Muscle of leg (tissue), 11 donors: ENCODE measurements around the gene CDHR4. TPM values are rescaled to one million over a fixed set of nuclear protein-coding genes. Genes with fewer than 3 reads are reported as not detected.
"Not testable (repeated sequence)": the region's sequence is repeated elsewhere in the genome, so short reads cannot be mapped to it uniquely, and the experiment has no call there.

ENCODE experiments used
- DNase-seq: peaks from one replicate; pipeline ENCODE4 v3.0.0; 2013
- H3K27ac ChIP-seq: one replicate; pipeline ENCODE4 v1.5.1; 2013; ENCODE audit warnings: mild to moderate bottlenecking, low read length, control low read depth
- H3K27me3 ChIP-seq: one replicate; pipeline ENCODE4 v1.6.1; 2013; ENCODE audit warnings: low read length; ENCODE audit not compliant: control insufficient read depth, insufficient read depth
- H3K36me3 ChIP-seq: one replicate; pipeline ENCODE4 v1.6.1; 2013; ENCODE audit warnings: low read length; ENCODE audit not compliant: control insufficient read depth, insufficient read depth
- H3K4me1 ChIP-seq: one replicate; pipeline ENCODE4 v1.6.1; 2013; ENCODE audit warnings: low read length; ENCODE audit not compliant: control insufficient read depth, insufficient read depth
- H3K4me3 ChIP-seq: one replicate; pipeline ENCODE4 v1.5.1; 2013; ENCODE audit warnings: low read length, control low read depth
- H3K9me3 ChIP-seq: replicated peaks from 2 replicates; pipeline ENCODE4 v1.6.1; 2013; ENCODE audit warnings: low read depth, low read length; ENCODE audit not compliant: control insufficient read depth
- WGBS: methylation state at CpG from one replicate; pipeline ENCODE4 v1.1.5; 2013; ENCODE audit warnings: missing lambda C conversion rate; ENCODE audit not compliant: insufficient coverage; 5-methylcytosine and 5-hydroxymethylcytosine counted together
- polyA plus RNA-seq, 8 donors: library from polyadenylated mRNA; unstranded; fragments of 120-200 nt; gene quantifications; one replicate each; pipeline versions ENCODE4 v1.2.1 to v1.2.3, GENCODE V29; 2013; ENCODE audit warnings: inconsistent platforms in 1 of 8, low replicate concordance in 1 of 8; ENCODE audit not compliant: insufficient read length in 8 of 8, insufficient read depth in 1 of 8
- total RNA-seq: library from RNA; stranded (reverse); fragments of 120-200 nt; gene quantifications from one replicate; pipeline ENCODE4 v1.2.4, GENCODE V29; 2013

CDHR4 gene
- total and polyA plus RNA-seq, 9 donors, result 0.06 to 0.52 (median 0.15) TPM; not detected in 3

DNA sequence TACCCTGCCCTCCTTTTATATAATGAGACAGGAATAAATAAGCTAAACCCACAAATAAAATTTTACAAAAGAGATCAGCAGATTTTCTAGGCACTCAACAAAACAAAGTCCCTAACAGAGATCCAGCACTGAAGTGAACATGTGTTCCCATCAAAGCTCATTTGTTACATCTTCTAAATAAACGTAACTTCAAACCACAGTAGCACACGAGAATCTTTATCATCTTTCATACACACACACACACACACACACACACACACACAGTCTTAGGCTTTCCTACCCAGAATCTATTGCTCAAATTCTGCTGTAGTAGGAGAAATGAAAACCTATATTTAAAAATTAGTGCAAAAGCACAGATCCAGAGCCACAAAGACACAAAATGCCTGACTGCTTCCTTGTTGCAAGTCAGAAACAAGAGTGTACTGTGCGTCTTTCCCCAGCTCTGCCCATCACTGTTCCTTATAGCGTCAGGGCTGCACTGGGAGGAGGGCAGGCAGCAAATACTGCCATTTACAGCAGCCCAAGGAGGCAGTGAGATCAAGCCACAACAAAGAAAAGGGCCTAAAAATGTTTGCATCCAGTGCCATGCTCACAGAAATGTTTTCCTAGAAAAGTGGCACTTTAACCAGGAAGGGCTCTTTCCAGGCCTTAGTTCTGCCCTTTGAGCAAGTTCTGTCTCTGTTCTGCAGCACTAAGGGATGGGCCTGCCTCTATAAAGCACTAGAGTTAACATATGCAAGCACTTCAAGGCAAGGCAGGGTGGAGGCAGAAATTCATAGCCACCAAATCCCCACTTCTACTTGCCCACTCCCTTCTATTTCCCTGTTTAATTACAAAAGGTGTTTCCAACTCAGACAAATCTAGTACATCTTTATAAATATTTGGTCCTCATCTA, 19.3 kb downstream of the CDHR4 start:
- H3K36me3 ChIP-seq, result peaks cover 21% of the 10 kb centered on the region
- WGBS, result 95% methylated on average over 2 of the region's 4 CpGs
- no peaks in the 10 kb centered on the region for H3K27me3 ChIP-seq
- no peak overlapping the region for H3K27ac ChIP-seq
- H3K9me3 ChIP-seq, result no peaks in the 10 kb centered on the region
- no peak overlapping the region for H3K4me3 ChIP-seq
- DNase-seq, result no peak
- H3K4me1 ChIP-seq, result peaks cover 8% of the 10 kb centered on the region

DNA sequence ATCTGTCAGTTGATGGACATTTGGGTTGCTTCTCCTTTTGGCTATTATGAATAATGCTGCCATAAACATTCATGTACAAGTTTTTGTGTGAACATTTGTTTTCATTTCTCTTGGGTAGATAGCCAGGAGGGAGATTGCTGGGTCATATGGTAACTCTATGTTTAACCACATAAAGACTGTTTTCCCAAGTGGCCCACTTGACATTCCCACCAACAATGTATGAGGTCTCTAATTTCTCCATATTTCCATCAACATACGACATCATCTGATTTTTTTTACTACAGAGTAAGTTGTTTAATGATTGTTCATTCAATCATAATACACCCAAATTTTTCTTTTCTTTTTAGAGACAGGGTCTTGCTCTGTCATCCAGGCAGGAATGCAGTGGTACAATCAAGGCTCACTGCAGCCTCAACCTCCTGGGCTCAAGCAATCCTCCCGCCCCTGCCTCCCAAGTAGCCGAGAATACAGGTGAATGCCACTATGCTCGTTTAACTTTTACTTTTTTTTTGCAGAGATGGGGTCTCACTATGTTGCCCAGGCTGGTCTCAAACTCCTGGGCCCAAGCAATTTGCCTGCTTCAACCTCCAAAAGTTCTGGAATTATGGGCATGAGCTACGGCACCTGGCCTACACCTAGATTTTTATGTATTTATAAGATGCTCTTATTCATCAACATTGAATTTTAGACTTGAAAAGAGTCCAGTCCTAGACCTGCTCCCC, 20.2 kb downstream of the CDHR4 start:
- Histone ChIP-seq H3K27ac (no peak overlapping the region), H3K36me3 (peaks cover 19% of the 10 kb centered on the region), H3K9me3 (no peaks in the 10 kb centered on the region), H3K4me3 (no peak overlapping the region), H3K4me1 (peaks cover 3% of the 10 kb centered on the region), H3K27me3 (no peaks in the 10 kb centered on the region)
- 92% methylated on average over 3 of the region's 5 CpGs for WGBS
- no peak for DNase-seq

DNA sequence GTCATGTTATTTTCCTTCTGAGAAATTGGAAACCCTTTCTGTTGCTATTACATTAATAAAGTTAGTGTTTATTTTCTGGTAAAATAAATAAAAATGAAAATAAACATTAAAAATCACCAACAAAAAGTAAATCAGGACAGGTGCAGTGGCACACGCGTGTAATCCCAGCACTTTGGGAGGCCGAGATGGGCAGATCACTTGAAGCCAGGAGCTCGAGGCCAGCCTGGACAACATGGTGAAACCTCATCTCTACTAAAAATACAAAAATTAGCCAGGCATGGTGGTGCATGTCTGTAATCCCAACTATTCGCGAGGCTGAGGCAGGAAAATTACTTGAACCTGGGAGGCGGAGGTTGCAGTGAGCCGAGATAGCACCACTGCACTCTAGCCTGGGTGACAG, 23.6 kb downstream of the CDHR4 start:
- WGBS, result 83% methylated on average over 7 of the region's 8 CpGs
- DNase-seq, result not testable (repeated sequence)

DNA sequence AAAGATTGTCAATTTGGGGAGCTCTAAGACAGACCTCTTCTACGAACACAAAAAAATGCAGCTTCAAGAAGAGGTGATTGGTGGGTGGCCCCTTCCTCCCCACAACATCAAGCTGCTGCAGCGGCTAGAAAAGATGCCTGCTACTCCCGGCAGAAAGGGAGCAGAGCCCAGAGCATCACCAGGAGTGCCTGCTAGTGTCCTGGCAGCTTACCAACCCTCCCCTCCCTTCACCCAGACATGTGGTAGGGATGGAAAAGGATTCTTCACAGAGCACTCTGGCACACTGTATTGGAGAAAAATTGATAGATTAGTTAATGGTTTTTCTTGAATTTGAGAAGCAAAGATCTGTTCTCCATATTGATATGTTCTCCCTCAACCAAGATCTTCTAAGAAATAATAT, 24.1 kb downstream of the CDHR4 start:
- H3K27me3 ChIP-seq, result no peaks in the 10 kb centered on the region
- no CpG with 5 or more reads among the region's 3 CpGs for WGBS
- peaks cover 3% of the 10 kb centered on the region for H3K36me3 ChIP-seq
- no peak for DNase-seq
- H3K27ac ChIP-seq, result no peak overlapping the region
- H3K4me3 ChIP-seq, result no peak overlapping the region
- H3K9me3 ChIP-seq, result no peaks in the 10 kb centered on the region
- H3K4me1 ChIP-seq, result no peaks in the 10 kb centered on the region

More for the DNA sequence above, 23.6 kb downstream of the CDHR4 start:
- not testable (repeated sequence) for H3K36me3 ChIP-seq, H3K4me3 ChIP-seq, H3K9me3 ChIP-seq, H3K27me3 ChIP-seq, H3K4me1 ChIP-seq, H3K27ac ChIP-seq

DNA sequence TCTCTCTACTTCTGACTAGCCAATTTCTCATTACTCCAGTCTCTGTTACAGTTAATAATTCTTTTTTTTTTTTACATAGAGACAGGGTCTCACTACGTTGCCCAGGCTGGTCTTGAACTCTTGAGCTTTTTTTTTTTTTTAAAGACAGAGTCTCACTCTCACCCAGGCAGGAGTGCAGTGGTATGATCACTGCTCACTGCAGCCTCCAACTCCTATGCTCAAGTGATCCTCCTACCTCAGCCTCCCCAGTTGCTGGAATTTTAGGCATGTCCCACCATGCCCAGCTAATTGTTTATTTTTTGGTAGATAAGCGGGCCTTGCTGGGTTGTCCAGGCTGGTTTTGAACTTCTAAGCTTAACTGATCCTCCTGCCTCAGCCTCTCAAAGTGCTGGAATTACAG, 27.0 kb downstream of the CDHR4 start:
- no peak overlapping the region for H3K4me3 ChIP-seq
- H3K4me1 ChIP-seq, result no peaks in the 10 kb centered on the region
- no peaks in the 10 kb centered on the region for H3K9me3 ChIP-seq
- DNase-seq, result no peak
- H3K27me3 ChIP-seq, result no peaks in the 10 kb centered on the region
- no peak overlapping the region for H3K27ac ChIP-seq
- no CpG with 5 or more reads among the region's 2 CpGs for WGBS
- peaks cover 7% of the 10 kb centered on the region for H3K36me3 ChIP-seq

DNA sequence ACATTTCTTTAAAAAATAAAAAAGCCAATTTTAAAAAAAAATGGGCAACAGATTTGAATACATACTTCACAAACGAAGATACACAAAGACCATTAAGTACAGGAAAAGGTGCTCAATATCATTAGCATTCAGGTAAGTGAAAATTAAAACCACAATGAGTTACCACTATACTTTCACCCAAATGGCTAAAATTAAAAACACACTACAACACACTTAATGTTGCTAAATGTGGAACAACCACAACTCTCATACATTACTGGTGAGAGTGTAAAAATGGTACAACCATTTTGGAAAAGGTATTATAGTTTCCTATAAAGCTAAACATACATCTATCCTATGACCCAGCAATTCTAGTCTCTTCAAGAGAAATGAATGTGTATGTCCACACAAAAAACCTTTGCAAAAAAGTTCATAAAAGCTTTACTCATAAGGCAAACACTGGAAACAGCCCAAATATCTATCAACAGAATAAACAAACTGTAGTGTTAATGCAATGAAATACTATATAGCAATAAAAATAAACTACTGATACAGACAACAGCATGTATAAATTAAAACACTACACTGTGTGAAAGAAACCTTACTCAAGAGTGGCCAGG, 28.2 kb downstream of the CDHR4 start:
- H3K4me1 ChIP-seq, result no peaks in the 10 kb centered on the region
- H3K27ac ChIP-seq, result no peak overlapping the region
- DNase-seq, result no peak
- no peaks in the 10 kb centered on the region for H3K9me3 ChIP-seq
- H3K36me3 ChIP-seq, result peaks cover 7% of the 10 kb centered on the region
- H3K4me3 ChIP-seq, result no peak overlapping the region
- no CpG with 5 or more reads among the region's 1 CpG for WGBS
- no peaks in the 10 kb centered on the region for H3K27me3 ChIP-seq

DNA sequence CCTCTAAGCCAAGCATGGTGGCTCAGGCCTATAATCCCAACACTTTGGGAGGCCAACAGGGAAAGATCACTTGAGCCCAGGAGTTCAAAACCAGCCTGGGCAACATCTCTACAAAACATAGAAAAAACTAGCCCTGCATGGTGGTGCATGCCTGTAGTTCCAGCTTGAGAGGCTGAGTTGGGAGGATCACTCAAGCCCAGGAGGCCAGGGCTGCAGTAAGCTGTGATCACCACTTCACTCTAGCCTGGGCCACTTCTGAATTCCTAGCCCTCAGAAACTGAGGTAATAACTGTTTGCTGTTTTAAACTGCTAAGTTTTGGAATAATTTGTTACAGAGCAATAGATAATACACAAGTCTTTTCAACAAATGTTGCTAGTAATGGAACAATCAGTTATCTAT, 29.7 kb downstream of the CDHR4 start:
- no peak overlapping the region for H3K4me3 ChIP-seq
- no peaks in the 10 kb centered on the region for H3K27me3 ChIP-seq
- no peaks in the 10 kb centered on the region for H3K9me3 ChIP-seq
- no peak for DNase-seq
- no peak overlapping the region for H3K27ac ChIP-seq
- peaks cover 4% of the 10 kb centered on the region for H3K36me3 ChIP-seq
- H3K4me1 ChIP-seq, result no peaks in the 10 kb centered on the region

DNA sequence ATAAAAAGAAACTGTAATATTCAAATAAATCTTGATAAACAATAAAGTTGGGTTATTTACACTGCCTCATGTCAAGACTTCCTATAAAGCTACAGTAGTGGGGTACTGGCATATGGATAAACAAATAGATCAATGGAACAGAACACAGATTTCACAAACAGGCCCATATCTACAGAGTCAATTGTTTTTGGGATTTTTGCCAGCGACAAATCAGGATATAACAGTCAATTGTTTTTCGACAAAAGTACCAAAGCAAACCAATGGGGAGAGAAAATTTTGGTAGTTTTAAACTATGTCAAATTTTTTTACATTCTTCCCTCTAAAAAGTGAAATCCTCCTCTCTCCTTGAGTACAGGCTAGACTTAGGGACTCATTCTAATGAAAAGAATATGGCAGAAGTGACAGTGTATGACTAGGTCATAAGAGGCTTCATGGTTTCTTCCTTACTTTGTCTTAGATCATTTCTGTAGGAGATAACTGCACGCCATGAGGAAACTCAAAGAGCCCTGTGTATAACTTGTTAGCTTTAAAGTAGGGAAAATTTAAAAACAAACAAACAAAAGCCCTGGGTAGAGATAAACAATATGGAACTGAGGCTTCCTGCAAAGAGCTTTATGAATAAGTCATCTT, 30.3 kb downstream of the CDHR4 start:
- H3K36me3 ChIP-seq, result peaks cover 4% of the 10 kb centered on the region
- H3K4me3 ChIP-seq, result no peak overlapping the region
- WGBS, result no CpG with 5 or more reads among the region's 3 CpGs

DNA sequence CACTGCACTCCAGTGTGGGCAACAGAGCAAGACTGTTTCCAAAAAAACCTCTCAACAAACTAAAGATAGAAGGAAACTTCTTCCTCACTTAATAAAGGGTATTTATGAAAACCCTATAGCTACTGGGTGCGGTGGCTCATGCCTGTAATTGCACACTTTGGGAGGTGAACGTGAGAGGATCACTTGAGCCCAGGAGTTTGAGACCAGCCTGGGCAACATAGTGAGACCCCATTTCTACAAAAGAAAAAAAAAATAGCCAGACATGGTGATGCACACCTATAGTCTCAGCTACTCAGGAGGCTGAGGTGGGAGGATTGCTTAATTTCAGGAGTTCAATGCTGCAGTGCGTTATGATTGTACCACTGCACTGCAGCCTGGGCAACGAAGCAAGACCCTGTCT, 35.7 kb downstream of the CDHR4 start:
- Histone ChIP-seq H3K36me3 (peaks cover 3% of the 10 kb centered on the region), H3K4me1 (no peaks in the 10 kb centered on the region), H3K4me3 (no peak overlapping the region), H3K27ac (no peak overlapping the region), H3K9me3 (no peaks in the 10 kb centered on the region), H3K27me3 (no peaks in the 10 kb centered on the region)
- WGBS, result no CpG with 5 or more reads among the region's 4 CpGs
- no peak for DNase-seq

More for the DNA sequence above, 30.3 kb downstream of the CDHR4 start:
- H3K27me3 ChIP-seq, result no peaks in the 10 kb centered on the region
- no peaks in the 10 kb centered on the region for H3K4me1 ChIP-seq
- no peak for DNase-seq
- H3K9me3 ChIP-seq, result no peaks in the 10 kb centered on the region
- no peak overlapping the region for H3K27ac ChIP-seq

DNA sequence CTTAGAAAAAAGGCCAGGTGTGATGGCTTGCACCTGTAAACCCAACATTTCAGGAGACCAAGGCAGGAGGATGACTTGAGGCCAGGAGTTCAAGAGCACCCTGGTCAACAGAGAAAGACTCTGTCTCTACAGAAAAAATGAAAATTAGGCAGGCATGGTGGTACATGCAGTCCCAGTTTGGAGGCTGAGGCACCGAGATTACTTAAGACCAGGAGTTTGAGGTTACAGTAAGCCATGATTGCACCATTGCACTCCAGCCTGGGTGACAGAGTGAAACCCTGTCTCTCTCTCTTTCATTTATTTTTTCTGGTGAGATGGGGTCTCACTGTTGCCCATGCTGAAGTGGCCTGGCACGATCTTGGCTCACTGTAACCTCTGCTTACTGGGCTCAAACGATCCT, 38.0 kb downstream of the CDHR4 start:
- no peaks in the 10 kb centered on the region for H3K4me1 ChIP-seq
- no peak overlapping the region for H3K4me3 ChIP-seq
- no peak overlapping the region for H3K27ac ChIP-seq
- no peaks in the 10 kb centered on the region for H3K27me3 ChIP-seq
- WGBS, result 100% methylated on average over 1 of the region's 3 CpGs
- H3K36me3 ChIP-seq, result peaks cover 3% of the 10 kb centered on the region
- no peaks in the 10 kb centered on the region for H3K9me3 ChIP-seq
- DNase-seq, result no peak
